Measurements from ENCODE around the gene DEUP1.

Gene DEUP1

DNA sequence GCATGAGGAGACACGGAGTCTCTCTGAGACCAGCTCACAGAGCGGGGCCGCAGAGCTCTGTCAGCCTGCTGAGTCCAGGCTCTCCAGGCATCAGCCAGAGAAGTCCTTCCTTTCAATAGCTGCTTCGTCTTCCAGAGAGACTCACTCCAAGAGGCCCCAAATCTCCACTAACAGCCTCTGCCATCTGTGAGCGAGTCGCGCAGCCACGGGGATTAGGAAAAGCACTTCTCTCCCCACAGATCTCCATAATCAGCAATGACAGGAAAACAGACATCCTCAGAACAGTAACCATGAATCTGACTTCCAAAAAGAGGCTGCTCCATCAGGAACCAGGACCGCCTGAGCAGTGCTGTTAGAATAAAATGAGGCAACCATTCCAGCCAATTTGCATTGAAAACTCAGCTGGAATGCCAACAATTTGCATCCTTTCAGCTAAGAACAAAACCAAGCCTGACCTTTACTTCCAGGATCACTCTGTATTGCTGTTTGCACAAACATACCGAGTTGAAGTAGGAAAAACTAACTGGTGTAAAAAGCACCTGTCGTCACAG is 147.2 kb downstream of the DEUP1 start:
- FAIRE-seq, result no peak
- DNase-seq (ENCODE audit: low spot score), result no peak

DNA sequence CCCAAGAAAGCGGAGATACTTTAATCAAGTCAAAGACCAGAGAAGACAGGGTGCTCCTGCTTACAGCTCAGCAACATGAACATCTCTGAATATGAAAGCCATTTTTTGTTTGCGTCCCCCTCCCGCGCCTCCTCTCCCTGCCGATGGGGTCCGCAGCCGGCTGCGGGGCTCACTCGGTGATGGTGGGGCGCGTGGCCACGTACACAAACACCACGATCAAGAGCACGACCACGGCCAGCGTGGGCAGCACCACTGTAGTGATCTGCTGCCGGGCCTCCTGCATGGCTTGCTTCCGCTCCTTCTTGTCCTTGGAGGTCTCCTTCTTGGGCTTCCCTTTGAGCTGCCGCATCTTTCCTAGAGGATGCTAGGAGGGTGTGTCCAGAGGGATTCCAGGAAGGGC is 148.3 kb downstream of the DEUP1 start:
- FAIRE-seq, result no peak
- no peak for DNase-seq (ENCODE audit: low spot score)

DNA sequence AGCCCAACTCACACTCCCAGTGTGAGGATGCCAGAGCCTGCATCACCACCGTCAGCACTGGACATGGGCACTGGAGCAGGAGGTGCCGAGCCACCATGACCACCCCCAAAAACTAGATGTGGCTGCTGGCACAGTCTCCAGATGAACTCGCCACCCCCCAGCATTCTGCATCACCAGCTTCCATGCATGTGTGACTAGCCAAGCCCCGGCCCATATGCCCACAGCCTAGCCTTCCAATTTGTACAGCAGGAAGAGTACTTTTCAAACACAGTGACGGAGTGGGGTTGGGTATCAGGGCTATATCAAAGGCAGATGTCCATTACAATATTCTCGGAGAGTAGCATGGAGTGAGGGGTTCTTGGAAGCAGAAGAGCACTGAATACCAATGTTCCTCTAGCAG is 149.7 kb downstream of the DEUP1 start:
- DNase-seq (ENCODE audit: low spot score) (no peak), FAIRE-seq (no peak)

DNA sequence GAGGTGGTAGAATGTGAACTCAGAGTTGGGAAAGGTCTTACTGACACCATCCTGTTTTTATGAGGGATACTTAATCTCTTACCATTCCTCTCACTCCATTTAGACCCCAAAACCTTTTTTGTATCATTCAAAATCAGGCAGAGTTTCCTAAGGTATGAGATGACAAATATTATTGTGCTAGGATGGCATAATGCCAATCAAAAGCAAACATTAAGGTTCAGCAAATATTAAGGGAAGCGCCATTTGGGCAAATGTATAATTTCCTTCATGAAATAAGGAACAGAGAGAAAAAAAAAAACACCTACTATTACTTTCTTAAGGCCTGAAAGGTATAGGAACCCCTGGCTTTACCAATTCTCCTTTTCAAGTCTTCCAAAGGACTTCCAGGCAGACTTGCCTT is 150.2 kb downstream of the DEUP1 start:
- DNase-seq (ENCODE audit: low spot score) (no peak), FAIRE-seq (no peak)

DNA sequence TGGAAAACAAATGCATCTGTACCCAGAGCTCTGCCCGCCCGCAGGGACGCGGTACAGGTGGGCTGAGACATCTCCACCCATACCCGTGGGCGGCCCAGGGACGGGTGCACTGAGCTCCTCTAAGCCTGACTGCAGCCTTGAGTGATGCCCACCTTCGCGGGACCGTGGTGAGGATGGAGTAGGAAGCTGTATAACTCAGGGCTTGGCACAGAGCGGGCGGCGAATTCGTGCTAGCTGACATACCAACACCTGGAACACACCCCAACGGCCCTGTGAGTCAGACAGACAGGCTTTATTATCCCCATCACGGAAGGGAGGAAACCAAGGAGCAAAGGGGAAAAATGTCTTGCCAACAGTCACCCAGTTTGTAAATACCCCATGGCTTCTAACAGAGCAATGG is 150.7 kb downstream of the DEUP1 start:
- DNase-seq (ENCODE audit: low spot score) (no peak), FAIRE-seq (no peak)

DNA sequence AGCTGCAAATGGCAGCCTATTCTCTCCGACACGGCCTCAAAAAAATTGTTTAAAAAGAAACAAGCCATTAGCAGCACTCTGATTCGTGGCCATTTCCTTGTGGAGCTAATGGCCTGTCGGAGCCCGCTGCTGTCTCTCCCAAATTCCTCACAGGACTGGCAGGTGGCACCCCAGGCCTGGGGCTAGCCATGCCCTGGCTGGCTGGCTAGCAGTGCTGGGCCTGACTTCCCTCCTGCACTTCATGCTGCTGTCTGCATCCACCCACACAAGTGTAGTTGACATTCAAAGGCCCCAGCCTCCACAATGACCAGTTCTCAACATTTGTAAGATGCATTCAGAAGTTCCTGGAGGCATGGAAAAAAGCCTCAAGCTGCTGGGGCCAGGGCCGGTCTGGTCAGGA is 151.2 kb downstream of the DEUP1 start:
- DNase-seq (ENCODE audit: low spot score) (no peak), FAIRE-seq (no peak)

DNA sequence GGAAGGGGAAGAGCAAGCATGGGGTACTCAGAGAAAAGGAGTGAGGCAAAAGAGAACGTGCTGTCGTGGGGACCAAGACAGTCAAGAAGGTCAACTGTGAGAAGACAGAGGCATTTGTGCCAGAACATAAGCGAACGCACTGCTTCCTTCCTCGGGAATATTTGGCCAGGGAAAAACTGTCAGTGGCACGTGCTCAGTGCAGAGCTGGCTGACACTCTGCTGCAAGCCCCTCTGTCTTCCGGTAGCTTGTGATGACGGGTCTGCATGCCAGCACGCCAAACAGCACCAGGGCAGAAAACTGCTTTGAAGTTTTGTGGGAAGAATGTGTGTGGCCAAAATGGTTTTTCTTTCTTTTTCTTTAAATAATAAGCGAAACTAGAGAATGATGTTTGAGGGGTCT is 152.0 kb downstream of the DEUP1 start:
- DNase-seq (ENCODE audit: low spot score) (no peak), FAIRE-seq (no peak)

DNA sequence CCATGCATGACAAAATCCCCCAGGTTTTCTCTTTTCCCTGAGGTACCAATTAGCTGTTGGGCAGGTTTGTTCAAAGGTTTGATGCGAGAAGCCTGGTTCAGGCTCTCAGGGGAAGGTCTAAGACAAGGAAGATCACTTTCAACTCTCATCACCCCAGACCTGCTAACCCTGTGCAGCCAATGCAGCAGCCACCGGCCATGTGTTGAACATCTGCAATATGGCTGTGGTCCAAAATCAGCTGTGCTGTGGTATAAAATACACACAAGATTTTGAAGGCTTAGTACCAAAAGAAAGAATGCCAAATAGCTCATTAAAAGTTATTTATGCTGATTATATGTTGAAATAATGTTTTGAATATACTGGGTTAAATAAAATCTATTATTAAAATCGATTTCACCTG is 154.2 kb downstream of the DEUP1 start:
- FAIRE-seq (no peak), DNase-seq (ENCODE audit: low spot score) (no peak)

DNA sequence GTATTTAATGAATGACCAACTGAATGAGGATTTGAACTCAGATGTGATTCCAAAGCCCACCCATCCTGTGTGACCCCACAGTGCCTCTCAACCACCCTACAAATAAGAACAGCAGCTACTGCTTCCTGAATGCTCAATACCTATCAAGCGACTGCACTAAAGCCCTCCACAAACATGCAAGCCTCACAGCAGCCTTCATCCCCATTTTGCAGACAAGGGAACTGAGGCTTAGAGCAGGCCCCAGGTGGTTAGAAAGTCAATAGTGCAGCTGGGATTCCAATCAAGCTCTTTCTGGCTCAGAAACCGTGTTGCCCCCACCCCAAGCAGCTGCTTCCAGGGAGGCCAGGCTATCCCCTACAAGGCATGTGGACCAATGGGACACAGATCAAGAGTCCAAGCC is 155.4 kb downstream of the DEUP1 start:
- FAIRE-seq (no peak), DNase-seq (ENCODE audit: low spot score) (no peak)

DNA sequence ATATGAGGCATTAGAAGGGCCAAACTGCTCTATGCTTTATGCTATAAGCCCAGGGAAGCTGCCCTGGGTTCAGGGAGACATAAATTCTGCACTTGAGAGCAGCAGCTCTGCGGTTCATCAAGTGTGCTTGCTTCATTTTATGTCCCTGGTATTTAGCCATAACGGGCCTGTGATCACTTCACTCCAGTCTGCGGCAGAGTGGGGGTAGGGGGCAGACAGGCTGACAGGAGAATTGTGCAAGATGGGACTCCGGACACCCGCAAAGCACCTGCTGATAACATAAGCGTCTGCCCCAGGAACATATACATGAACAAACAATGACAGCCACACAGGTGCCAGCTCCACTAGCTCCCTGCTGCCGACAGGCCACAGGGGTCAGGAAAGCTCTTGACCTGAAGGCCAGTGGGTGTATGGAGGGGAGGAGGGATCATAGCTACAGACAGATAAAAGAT is 156.5 kb downstream of the DEUP1 start:
- no peak for FAIRE-seq
- no peak for DNase-seq (ENCODE audit: low spot score)
